Tibial artery (tissue), 4 donors: ENCODE data around the gene PTMS.

Source experiments
- DNase-seq, 2 donors: peaks; one replicate each; pipeline ENCODE4 v3.0.0-alpha.2; 2019
- H3K27ac ChIP-seq, 2 donors: fragments of 200-600 bp; sonication (generic) in 1 of 2; 1 replicate in 1 of 2; 2 replicates in 1 of 2; pipeline ENCODE4 v1.5.1; 2018 to 2019; ENCODE audit warnings: mild to moderate bottlenecking in 1 of 2
- H3K27me3 ChIP-seq, 2 donors: fragments of 200-600 bp; sonication (generic) in 1 of 2; one replicate each; pipeline versions ENCODE4 v1.5.1 to v1.6.0; 2016 to 2019
- H3K36me3 ChIP-seq, 3 donors: fragments of 200-600 bp; sonication (generic) in 2 of 3; one replicate each; pipeline ENCODE4 v1.5.1; 2016 to 2019; ENCODE audit warnings: mild to moderate bottlenecking in 2 of 3
- H3K4me1 ChIP-seq, 4 donors: fragments of 200-600 bp; sonication (generic) in 2 of 4; 1 replicate in 3 of 4; 2 replicates in 1 of 4; pipeline ENCODE4 v1.5.1; 2016 to 2019
- H3K4me3 ChIP-seq, 2 donors: fragments of 200-600 bp; sonication (generic) in 1 of 2; 1 replicate in 1 of 2; 2 replicates in 1 of 2; pipeline ENCODE4 v1.5.1; 2018 to 2019; ENCODE audit warnings: mild to moderate bottlenecking in 2 of 2
- H3K9me3 ChIP-seq, 3 donors: fragments of 200-600 bp; sonication (generic) in 1 of 3; one replicate each; pipeline ENCODE4 v1.5.1; 2016 to 2019
- CTCF ChIP-seq, 2 experiments: fragments of 200-600 bp in 1 of 2; fragments of 450-650 bp in 1 of 2; IDR thresholded peaks; one replicate each; pipeline ENCODE4 v1.5.1; 2017 to 2019; ENCODE audit warnings: antibody characterized with exemption in 2 of 2, mild to moderate bottlenecking in 1 of 2, moderate library complexity in 1 of 2
- intact Hi-C: fragments of 100-400 bp; cut with DNase I; formaldehyde crosslinking; loops from one replicate; pipeline ENCODE4 v1.15.0; 2023; ENCODE audit warnings: low total_unique reads

Gene PTMS

GRCh38 chr12:6767353-6768319 lies 1.5 kb downstream of the PTMS start:
- H3K9me3 ChIP-seq, result no peaks in the 10 kb centered on the region
- H3K4me3 ChIP-seq, result peak overlapping the region; percentile 85 to 93
- no peak for TF ChIP-seq CTCF (IDR thresholded peaks at IDR 0.05)
- peaks cover 0 to 67% (median 45%) of the 10 kb centered on the region in 4 donors for H3K4me1 ChIP-seq
- intact Hi-C loops, result loop anchor here (2.0 kb wide), 1 partner anchor 15 kb away; the partner anchor contains the start of gene MLF2
- peak overlapping the region; percentile 85 to 97 for H3K27ac ChIP-seq
- peaks cover 19 to 28% (median 25%) of the 10 kb centered on the region in 3 donors for H3K36me3 ChIP-seq
- peak in 1 of 2 donors; percentile 80 for DNase-seq
- H3K27me3 ChIP-seq, result no peaks in the 10 kb centered on the region

DNA sequence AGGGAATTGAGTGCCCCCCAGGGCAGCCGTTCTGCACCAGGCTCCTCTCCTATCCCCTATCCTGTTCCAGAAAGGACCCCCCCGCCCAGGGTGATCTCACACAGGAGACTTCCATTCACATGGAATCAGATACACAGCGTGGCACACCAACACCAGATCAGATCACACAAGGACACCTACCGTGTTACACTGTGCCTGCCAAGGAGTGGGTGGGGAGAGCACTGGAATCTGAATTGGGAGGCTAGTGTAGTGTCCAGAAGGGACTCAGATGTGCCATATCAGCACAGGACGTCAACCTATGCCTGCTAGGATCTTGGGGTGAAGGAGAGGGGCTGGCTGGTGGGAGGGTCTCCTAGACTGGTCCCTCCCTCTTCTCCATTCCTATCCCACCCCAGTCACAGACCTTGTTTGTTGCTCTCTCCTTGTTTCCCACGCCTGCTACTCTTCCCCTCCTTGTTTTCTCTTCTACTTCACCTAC lies 2.3 kb downstream of the PTMS start:
- Histone ChIP-seq H3K36me3 (peaks cover 19 to 28% (median 25%) of the 10 kb centered on the region in 3 donors), H3K27ac (peak overlapping the region; percentile 85 to 97), H3K27me3 (no peaks in the 10 kb centered on the region), H3K4me1 (peaks cover 0 to 61% (median 45%) of the 10 kb centered on the region in 4 donors), H3K9me3 (no peaks in the 10 kb centered on the region), H3K4me3 (peak overlapping the region; percentile 85 to 93)
- intact Hi-C loops, result no loop called here
- no peak for TF ChIP-seq CTCF (IDR thresholded peaks at IDR 0.05)
- no peak for DNase-seq

- DNase-seq, result peak in 1 of 2 donors; percentile 78
- H3K9me3 ChIP-seq, result no peaks in the 10 kb centered on the region
- H3K4me3 ChIP-seq, result peak overlapping the region; percentile 85 to 93
- no peaks in the 10 kb centered on the region for H3K27me3 ChIP-seq
- H3K4me1 ChIP-seq, result peaks cover 0 to 58% (median 45%) of the 10 kb centered on the region in 4 donors
- H3K36me3 ChIP-seq, result peaks cover 19 to 28% (median 25%) of the 10 kb centered on the region in 3 donors
- peak overlapping the region; percentile 85 to 97 for H3K27ac ChIP-seq
- intact Hi-C loops, result no loop called here
- no peak for TF ChIP-seq CTCF (IDR thresholded peaks at IDR 0.05)
Measured at GRCh38 chr12:6768990-6769389, 2.8 kb downstream of the PTMS start.

GRCh38 chr12:6769666-6770065 lies 3.5 kb downstream of the PTMS start:
- Histone ChIP-seq H3K36me3 (peaks cover 19 to 28% (median 25%) of the 10 kb centered on the region in 3 donors), H3K9me3 (no peaks in the 10 kb centered on the region), H3K27ac (peak overlapping the region; percentile 85 to 97), H3K4me1 (peaks cover 0 to 55% (median 43%) of the 10 kb centered on the region in 4 donors), H3K27me3 (no peaks in the 10 kb centered on the region), H3K4me3 (no peak overlapping the region)
- TF ChIP-seq CTCF (IDR thresholded peaks at IDR 0.05), result no peak
- intact Hi-C loops, result loop anchor here (10.0 kb wide), 1 partner anchor 155 kb away; no protein-coding TSS in a partner anchor
- DNase-seq, result no peak

DNA sequence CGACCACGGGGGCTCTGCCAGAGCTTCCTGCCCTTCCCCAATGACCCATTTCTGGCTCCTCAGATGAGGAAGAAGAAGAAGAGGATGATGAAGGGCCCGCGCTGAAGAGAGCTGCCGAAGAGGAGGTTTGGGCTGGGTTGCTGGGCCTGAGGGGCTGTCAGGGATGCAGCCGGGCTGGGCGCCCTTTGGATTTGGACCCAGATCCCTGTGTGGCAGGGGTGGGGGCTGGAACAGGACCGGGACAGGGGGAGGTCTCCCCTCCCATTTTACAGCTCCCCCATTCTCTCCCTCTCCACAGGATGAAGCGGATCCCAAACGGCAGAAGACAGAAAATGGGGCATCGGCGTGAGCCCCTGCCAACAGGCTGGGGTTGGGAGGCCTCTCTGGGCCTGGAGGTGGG lies 3.9 kb downstream of the PTMS start:
- DNase-seq, result no peak
- Histone ChIP-seq H3K27me3 (no peaks in the 10 kb centered on the region), H3K27ac (peak overlapping the region in 1 of 2 donors; percentile 97), H3K4me1 (peaks cover 0 to 51% (median 39%) of the 10 kb centered on the region in 4 donors), H3K4me3 (no peak overlapping the region), H3K36me3 (peaks cover 19 to 28% (median 25%) of the 10 kb centered on the region in 3 donors), H3K9me3 (no peaks in the 10 kb centered on the region)
- TF ChIP-seq CTCF (IDR thresholded peaks at IDR 0.05), result no peak
- intact Hi-C loops, result loop anchor here (10.0 kb wide), 1 partner anchor 155 kb away; no protein-coding TSS in a partner anchor
